Osteoblast (primary cell): ENCODE measurements around the gene PPFIA1. TPM values are rescaled to one million over a fixed set of nuclear protein-coding genes. Genes with fewer than 3 reads are reported as not detected.

Experiments
- DNase-seq: peaks from one replicate; pipeline ENCODE4 v3.0.0; 2011; ENCODE audit warnings: low spot score, mixed read lengths; ENCODE audit not compliant: insufficient read length; ENCODE audit errors: missing footprints
- H2AFZ ChIP-seq: 2 replicates; pipeline ENCODE4 v1.6.0; 2011; ENCODE audit warnings: mild to moderate bottlenecking, low read length
- H3K27ac ChIP-seq: 2 replicates; pipeline ENCODE4 v1.5.1; 2011; ENCODE audit warnings: mild to moderate bottlenecking, low read depth, low read length, moderate library complexity
- H3K27me3 ChIP-seq: 2 replicates; pipeline ENCODE4 v1.6.0; 2012; ENCODE audit warnings: mild to moderate bottlenecking, control low read depth, inconsistent platforms, low read length, moderate library complexity; ENCODE audit not compliant: insufficient read depth
- H3K36me3 ChIP-seq: 2 replicates; pipeline ENCODE4 v1.5.1; 2011; ENCODE audit warnings: mild to moderate bottlenecking, low read length, control low read depth, moderate library complexity; ENCODE audit not compliant: insufficient read depth
- H3K4me1 ChIP-seq: 2 replicates; pipeline ENCODE4 v1.5.1; 2011; ENCODE audit warnings: mild to moderate bottlenecking, low read length, control low read depth, moderate library complexity; ENCODE audit not compliant: insufficient read depth
- H3K4me2 ChIP-seq: 2 replicates; pipeline ENCODE4 v1.6.0; 2011; ENCODE audit warnings: mild to moderate bottlenecking, low read length; ENCODE audit not compliant: insufficient read depth
- H3K4me3 ChIP-seq: fragments of 200-600 bp; sonication (generic); 3 replicates; pipeline ENCODE4 v1.5.1; 2012; ENCODE audit warnings: mild to moderate bottlenecking, low read length, inconsistent platforms; ENCODE audit not compliant: insufficient read depth
- H3K79me2 ChIP-seq: 2 replicates; pipeline ENCODE4 v1.6.0; 2012; ENCODE audit warnings: mild to moderate bottlenecking, low read length, control low read depth, inconsistent platforms; ENCODE audit not compliant: insufficient read depth
- H3K9me3 ChIP-seq: 2 replicates; pipeline ENCODE4 v1.5.1; 2011; ENCODE audit warnings: low read depth, low read length, control low read depth
- H4K20me1 ChIP-seq: 2 replicates; pipeline ENCODE4 v1.6.0; 2012; ENCODE audit warnings: mild to moderate bottlenecking, low read length, control low read depth; ENCODE audit not compliant: insufficient read depth
- total RNA-seq: library from RNA; depleted of rRNA; stranded (reverse); fragments of >200 nt; gene quantifications from 2 replicates; pipeline ENCODE4 v1.2.3, GENCODE V29; 2012
- TF ChIP-seq, protein P1 (sequence below): IDR thresholded peaks from 2 replicates; pipeline ENCODE4 v1.5.1; 2011; ENCODE audit warnings: mild to moderate bottlenecking, low read depth, low read length, moderate library complexity; ENCODE audit errors: extremely low read depth

Gene PPFIA1
- total RNA-seq, 1 donor = 110 TPM

DNA sequence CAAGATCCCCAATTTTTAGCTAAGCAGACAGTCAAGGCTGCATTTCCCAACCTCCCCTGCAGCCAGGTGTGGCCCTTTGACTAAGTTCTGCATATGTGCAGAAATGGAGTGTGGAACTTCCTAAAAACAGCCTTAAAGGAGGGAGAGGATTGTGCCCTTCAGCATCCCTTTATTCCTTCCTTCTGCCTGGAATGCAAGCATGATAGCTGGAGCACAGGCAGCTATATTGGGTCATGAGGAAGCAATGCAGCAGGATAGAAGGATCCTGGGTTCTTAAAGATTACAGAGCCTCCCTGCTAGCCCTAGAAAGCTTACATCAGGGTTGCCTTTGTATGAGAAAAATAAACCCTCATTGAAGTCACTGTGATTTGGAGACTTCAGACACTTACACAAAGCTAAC, 37.5 kb upstream of the PPFIA1 start:
- Histone ChIP-seq H3K27ac (no peak overlapping the region), H3K36me3 (no peaks in the 10 kb centered on the region), H3K27me3 (peaks cover 5% of the 10 kb centered on the region), H3K79me2 (no peaks in the 10 kb centered on the region), H3K4me3 (no peak overlapping the region), H2AFZ (no peak overlapping the region), H3K4me1 (peaks cover 6% of the 10 kb centered on the region), H3K9me3 (no peaks in the 10 kb centered on the region), H4K20me1 (no peaks in the 10 kb centered on the region), H3K4me2 (no peak overlapping the region)
- no peak for DNase-seq
- TF ChIP-seq, protein P1, sequence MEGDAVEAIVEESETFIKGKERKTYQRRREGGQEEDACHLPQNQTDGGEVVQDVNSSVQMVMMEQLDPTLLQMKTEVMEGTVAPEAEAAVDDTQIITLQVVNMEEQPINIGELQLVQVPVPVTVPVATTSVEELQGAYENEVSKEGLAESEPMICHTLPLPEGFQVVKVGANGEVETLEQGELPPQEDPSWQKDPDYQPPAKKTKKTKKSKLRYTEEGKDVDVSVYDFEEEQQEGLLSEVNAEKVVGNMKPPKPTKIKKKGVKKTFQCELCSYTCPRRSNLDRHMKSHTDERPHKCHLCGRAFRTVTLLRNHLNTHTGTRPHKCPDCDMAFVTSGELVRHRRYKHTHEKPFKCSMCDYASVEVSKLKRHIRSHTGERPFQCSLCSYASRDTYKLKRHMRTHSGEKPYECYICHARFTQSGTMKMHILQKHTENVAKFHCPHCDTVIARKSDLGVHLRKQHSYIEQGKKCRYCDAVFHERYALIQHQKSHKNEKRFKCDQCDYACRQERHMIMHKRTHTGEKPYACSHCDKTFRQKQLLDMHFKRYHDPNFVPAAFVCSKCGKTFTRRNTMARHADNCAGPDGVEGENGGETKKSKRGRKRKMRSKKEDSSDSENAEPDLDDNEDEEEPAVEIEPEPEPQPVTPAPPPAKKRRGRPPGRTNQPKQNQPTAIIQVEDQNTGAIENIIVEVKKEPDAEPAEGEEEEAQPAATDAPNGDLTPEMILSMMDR = no peak

DNA sequence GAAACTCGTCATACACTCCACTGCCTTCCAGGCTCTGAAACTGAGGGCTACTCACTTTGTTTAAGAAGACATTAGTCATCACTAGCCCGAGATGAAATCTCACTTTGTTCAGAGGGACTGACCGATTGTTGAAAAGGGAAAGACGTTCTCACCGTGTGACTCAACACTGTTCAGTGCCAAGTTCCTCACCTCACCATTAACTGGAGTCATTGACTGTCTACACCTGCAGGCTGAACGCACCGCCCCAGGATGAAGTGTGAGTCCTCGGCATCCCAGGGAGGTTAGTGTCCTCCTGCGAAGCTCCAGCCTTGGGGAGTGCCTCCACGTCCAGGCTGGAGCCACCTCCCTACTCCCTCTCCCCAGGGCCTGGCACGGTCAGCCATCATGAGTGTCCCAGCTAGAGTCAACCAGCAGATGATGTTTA, 37.0 kb upstream of the PPFIA1 start:
- Histone ChIP-seq H3K4me1 (peaks cover 6% of the 10 kb centered on the region), H3K4me3 (no peak overlapping the region), H3K27me3 (peaks cover 5% of the 10 kb centered on the region), H3K79me2 (no peaks in the 10 kb centered on the region), H4K20me1 (no peaks in the 10 kb centered on the region), H3K27ac (no peak overlapping the region), H3K36me3 (no peaks in the 10 kb centered on the region), H2AFZ (no peak overlapping the region), H3K9me3 (no peaks in the 10 kb centered on the region), H3K4me2 (peak overlapping the region; percentile 27)
- DNase-seq = peak; percentile 97
- TF ChIP-seq, protein P1 = no peak

DNA sequence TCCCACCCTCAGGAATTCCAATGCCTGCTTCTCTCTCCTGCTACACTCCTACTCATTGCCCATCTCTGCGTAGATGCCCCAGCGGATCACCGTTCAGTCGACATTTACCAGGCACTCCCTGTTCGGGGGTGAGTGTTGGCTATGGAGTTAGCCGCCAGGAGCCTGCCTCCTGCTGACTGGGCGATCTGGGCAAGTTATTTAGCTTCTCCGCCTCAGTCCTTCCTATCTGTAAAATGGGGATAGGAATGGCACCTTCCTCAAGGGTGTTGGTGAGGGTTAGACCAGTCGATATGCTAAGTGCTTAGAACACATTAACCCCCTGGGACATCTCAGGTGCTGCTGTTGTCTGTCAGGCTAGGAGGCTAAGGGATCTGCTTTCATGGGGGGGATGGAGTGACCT, 36.5 kb upstream of the PPFIA1 start:
- TF ChIP-seq, protein P1 = no peak
- H3K4me1 ChIP-seq = peaks cover 6% of the 10 kb centered on the region
- H3K79me2 ChIP-seq = no peaks in the 10 kb centered on the region
- no peak overlapping the region for H2AFZ ChIP-seq
- no peaks in the 10 kb centered on the region for H3K9me3 ChIP-seq
- H3K4me2 ChIP-seq = no peak overlapping the region
- peaks cover 8% of the 10 kb centered on the region for H3K27me3 ChIP-seq
- DNase-seq = no peak
- H3K27ac ChIP-seq = no peak overlapping the region
- no peaks in the 10 kb centered on the region for H3K36me3 ChIP-seq
- H3K4me3 ChIP-seq = no peak overlapping the region
- no peaks in the 10 kb centered on the region for H4K20me1 ChIP-seq

DNA sequence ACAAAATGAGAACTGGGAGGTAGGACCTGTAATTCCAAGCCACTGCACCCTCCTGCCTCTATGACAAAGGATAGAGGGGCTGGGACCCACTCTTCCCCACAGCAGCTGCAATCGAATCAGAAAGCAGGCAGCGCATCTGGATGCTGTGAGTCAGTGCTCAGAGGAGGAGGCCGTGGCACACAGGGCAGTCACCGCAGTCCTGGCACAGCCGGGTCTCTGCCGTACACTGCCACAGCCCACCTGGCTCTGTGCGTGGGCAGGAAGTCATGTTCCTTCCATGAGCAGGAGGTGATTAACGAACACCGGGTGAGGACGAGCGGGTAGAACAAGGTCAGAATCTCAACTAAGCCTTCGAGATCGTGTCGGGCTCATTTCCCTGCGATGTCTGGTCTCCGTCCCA, 30.2 kb upstream of the PPFIA1 start:
- Histone ChIP-seq H3K4me1 (peaks cover 17% of the 10 kb centered on the region), H3K79me2 (no peaks in the 10 kb centered on the region), H3K36me3 (no peaks in the 10 kb centered on the region), H2AFZ (peak overlapping the region; percentile 54), H3K27me3 (peaks cover 17% of the 10 kb centered on the region), H3K27ac (no peak overlapping the region), H3K4me3 (no peak overlapping the region), H4K20me1 (no peaks in the 10 kb centered on the region), H3K4me2 (peak overlapping the region; percentile 50), H3K9me3 (no peaks in the 10 kb centered on the region)
- DNase-seq = no peak
- TF ChIP-seq, protein P1 = no peak
